ENCODE data around the gene HMCN2.

- no peak for TF ChIP-seq CTCF (IDR thresholded peaks at IDR 0.05)
- TF ChIP-seq EZH2phosphoT487 (IDR thresholded peaks at IDR 0.05), result no peak
- no peak for TF ChIP-seq EZH2 (IDR thresholded peaks at IDR 0.05)
Measured at GRCh38 chr9:130468566-130468965, 203.0 kb downstream of the HMCN2 start.

Measured in neural progenitor cell (in vitro differentiated cells).